Measurements from ENCODE around the gene MBIP.
"Not testable (repeated sequence)": the region's sequence is repeated elsewhere in the genome, so short reads cannot be mapped to it uniquely, and the experiment has no call there.

The MBIP gene, protein sequence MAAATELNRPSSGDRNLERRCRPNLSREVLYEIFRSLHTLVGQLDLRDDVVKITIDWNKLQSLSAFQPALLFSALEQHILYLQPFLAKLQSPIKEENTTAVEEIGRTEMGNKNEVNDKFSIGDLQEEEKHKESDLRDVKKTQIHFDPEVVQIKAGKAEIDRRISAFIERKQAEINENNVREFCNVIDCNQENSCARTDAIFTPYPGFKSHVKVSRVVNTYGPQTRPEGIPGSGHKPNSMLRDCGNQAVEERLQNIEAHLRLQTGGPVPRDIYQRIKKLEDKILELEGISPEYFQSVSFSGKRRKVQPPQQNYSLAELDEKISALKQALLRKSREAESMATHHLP

DNA sequence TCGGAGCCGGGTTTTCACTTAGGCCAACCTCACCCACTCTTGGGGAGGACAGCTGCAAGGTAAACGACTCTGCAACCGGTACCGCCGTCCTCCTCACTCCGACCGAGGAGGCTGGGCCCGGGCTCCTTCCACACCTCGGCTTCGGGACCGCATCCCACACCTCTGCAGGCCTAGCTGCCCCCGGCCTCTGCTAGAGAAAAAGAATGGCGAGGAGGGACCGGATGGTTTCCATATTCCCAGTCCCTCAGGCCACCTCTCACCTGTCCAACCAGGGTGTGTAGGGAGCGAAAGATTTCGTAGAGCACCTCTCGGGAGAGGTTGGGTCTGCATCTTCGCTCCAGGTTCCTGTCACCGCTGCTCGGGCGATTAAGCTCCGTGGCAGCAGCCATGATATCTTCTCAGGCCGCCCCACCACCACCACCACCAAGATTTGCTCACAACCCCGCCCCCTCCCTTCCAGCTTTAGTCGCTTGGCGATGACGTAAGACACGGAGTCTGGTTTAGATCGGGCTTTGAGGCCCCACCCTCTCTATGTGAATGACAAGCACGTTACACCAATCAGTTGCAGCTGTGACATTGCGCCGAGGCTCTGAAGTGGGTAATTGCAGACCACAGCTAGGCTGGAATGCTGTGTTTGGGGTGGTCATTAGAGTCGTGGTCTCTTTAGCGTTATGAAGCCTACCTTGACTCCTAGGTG, at the start of gene MBIP:
Gene MBIP (minus strand): TSS at position 438 of the 697 bp plus-strand sequence. CDS start 49 bp downstream, at position 389.
- peak; percentile 83 for DNase-seq (ENCODE audit: low read depth)

DNA sequence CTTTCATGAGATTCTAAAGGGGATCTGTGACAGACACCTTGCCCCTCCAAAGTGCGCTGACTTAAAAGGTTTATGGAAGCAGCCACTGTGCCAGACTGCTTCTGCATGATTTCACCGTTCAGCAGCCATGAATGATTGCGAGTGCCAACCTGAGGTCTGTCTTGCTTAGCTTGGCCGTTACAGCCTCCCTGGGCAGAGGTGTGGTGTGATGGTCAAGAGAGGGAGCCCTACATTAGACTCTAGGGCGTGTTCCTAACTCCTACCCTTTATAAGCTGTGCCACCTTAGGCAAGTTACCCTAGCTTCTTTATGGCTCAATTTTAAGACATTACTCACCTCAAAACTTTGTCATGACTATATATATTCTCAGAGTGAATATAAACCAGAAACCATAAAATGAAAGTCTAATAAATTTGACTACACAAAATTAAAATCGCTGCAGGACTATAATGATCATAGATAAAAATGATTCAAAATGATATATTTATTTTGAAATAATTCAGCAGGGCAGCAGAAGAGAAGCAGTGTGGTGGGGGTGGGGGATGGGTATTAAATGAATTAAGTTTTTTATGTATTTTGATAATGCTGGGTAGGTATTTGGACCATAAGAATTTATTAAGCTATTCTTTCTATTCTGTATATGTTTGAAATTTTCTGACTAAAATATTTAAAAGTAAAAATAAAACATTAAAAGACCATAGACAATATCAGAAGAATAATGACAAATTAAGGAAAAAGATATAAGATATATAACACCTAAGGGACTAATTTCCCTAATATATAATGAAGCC, 47.7 kb upstream of the MBIP start:
- no peak for DNase-seq (ENCODE audit: low read depth)

DNA sequence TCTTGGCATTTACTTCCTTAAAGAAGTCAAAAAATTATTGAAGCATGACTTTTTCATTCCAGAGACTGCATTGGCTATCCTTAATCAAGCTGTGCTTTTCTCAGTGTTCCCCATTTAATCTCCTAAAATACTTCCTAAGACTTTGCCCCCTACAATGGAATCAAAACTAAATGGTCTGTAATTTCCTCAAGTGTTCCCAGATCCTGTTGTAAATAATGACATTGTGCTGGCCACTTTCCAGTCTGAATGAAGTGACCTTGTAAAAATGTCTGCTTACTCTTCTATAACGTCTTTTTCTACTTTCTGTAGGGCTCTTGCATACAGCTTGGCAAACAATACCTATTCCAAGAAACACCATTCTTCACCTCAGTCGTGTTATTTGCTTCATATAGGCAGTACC, 45.3 kb upstream of the MBIP start:
- no peak for DNase-seq (ENCODE audit: low read depth)

DNA sequence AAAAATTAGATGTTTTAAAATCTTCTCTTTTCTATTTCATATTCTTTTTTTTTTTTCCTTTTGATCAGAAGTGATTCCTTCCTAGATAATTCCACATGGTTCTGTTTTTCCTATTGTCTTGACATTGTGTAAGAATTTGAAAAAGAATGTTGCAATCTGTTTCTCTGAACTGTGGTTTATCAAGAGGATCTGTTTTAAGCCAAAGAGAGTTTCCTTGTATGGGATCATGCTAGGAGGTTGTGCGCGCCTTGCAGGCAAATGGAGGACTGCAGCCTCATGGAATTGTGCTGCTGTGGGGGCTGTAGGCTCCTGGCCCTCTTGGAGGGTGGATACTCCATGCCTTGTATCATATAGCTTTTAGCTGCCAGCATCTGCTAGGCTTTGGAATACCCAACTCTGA, 43.3 kb upstream of the MBIP start:
- DNase-seq (ENCODE audit: low read depth), result no peak

DNA sequence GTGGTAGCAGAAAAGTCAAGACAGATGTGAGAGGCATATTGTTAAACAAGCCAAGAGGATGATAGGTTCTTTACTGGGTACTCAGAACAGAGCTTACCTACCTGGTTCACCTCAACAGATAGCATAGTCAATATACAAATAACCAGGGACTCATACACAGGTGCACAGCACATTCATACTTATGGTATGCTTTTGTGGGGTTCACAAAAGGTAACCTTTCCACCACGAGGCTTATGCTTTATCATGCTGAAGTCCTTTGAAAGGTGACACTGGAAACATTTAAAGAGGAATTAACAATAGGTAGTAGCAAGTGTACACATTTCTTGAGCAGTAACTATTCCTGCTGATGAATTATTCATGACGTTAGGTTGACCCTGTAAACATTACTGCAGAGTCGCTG, 42.2 kb upstream of the MBIP start:
- no peak for DNase-seq (ENCODE audit: low read depth)

DNA sequence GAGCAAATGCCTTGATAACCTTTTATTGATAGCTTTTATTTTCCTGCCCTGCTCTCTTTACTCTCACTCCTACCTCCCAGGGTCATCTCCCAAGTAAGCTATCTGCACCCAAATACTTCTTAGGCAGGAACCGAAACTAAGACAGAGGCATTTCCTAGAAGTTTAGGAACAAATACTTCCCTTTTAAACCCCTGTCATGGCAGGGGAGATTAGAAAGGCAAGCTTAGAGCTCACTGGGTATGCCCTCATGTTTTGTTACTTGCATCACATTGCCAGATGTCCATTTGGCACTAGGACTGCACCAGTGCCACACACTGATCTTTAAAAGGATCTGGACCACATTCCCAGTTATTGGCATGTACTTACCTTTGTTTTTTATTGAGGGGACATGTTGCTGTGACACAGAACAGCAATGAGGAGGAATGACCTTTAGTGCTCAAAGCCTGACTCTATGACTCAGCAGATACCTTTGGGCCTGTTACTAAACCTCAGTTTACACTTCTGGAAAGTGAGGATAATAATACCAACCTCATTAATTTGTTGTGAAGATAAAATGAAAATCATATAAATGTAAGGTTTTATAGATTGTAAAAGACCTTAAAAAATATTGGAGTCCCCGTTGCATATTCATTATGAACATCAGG, 40.9 kb upstream of the MBIP start:
- DNase-seq (ENCODE audit: low read depth), result no peak

DNA sequence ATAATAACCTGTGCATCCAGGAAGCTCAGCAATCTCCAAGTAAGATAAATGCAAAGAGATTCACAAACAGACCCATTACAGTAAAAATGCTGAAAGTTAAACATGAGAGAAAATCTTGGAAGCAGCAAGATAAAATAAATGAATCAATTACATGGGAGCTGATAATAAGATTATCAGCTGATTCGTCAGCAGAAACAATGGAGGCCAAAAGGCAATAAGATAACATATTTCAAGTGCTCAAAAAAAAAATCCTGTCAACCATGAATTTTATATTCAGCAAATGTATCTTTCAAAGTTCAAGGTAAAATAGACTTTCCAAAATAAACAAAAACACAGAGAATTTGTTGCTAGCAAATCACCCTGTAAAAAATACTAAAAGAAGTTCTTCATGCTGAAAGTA, 36.4 kb upstream of the MBIP start:
- DNase-seq (ENCODE audit: low read depth), result no peak

DNA sequence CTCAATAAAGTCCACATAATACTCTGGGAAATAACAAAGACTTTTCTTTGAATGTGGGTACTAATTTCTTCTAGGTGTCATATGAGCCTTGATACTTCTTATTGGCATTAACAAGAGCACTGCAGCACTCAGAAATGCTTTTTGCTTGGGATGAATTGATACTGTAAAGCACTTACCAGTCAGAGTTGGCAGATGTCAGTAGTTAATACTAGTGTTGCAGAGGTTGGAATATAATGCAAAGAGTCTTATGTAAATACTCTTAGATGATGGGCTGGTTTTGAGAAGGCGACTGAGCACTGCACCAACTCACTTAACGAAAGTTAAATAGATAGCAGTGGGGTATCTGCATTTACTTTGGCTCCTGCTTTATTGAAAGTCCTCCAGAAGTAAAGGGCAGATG, 25.6 kb upstream of the MBIP start:
- no peak for DNase-seq (ENCODE audit: low read depth)

DNA sequence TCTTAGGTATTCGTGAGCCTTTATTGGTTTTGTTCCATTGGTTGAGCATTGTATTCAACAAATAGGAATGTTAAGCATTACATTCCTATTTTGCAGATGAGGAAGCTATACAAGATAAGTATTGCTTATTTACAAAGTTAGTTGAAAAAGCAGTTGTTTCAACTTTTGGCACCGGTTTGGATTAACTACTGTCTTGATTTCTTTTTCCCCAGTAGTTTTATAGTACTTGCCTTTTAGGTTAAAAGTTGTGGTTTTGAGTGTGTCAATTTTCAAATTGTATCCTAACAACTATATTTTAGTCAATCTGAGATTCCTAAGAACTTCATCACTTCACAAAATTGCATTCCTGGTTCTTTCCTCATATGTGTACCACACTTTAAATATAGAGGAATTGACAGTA, 23.8 kb upstream of the MBIP start:
- no peak for DNase-seq (ENCODE audit: low read depth)

DNA sequence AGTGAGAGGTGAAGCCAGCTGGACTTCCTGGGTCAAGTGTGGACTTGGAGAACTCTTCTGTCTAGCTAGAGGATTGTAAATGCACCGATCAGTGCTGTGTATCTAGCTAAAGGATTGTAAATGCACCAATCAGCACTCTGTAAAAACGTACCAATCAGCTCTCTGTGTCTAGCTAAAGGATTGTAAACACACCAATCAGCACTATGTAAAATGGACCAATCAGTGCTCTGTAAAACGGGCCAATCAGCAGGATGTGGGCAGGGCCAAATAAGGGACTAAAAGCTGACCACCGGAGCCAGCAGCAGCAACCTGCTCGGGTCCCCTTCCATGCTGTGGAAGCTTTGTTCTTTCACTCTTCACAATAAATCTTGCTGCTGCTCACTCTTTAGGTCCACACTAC, 21.4 kb upstream of the MBIP start:
- DNase-seq (ENCODE audit: low read depth), result not testable (repeated sequence)

DNA sequence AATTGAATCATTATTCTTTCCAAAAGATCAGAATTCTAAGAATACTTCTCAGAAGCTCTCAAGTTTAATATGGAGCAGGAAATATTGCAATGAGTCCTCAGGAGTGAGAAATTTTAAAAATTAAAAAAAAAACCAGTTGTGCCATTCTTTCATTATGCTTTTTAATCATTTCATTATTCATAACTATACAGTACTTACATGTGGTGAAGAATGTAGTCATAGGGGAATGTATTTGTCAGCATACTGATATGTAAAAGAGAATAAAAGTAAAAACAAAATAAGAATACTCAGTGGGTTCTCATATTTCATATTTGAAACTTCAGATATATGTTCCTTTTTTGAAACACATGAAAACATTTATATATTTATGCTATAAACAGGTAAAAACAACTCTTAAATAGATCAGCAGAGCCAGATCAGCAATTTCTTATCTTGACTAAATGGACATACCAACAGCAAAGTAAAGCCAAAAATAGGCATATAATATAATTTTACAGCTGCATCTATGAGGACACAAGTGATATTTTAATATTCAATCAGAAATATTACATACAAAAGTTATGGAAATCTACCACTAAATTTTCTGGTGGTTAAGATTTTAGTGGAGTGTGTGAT, 19.9 kb upstream of the MBIP start:
- no peak for DNase-seq (ENCODE audit: low read depth)

DNA sequence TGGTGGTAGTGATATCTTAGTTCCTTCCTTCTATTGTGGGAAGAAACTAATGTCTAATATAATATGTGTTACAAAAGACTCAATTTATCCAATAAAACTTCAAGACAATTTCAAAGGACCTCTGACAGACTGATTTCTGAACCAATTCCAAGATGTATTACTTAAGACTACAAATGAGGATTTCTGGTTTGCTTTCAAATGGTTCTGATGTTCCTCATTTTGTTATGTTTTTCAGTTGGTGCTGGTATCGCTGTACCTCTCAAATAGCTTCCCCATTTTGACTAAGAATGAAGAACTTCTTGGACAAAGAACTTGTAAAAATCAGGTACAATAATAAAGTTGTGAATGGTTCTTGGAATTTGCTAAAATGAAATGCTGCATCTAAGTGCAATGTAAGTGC, 19.4 kb upstream of the MBIP start:
- no peak for DNase-seq (ENCODE audit: low read depth)

DNA sequence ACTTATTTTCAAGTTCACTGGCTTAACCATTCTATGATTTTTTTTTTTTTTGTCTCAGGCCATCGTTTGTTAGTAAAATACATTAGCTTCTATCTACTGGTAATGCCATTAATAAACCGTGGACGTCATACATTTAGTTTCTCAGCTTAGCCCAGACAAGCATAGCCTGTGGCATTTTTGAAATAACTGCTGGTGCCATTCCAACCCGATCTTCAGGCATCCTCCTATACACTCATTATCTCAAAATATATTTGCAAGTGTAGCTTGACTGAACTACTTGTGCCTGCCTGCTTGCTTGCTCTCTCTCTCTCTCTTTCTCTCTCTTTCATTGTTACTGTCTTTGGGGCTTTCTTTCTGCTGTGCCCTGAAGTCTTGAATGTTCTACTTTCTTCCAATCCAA, 12.7 kb upstream of the MBIP start:
- no peak for DNase-seq (ENCODE audit: low read depth)

DNA sequence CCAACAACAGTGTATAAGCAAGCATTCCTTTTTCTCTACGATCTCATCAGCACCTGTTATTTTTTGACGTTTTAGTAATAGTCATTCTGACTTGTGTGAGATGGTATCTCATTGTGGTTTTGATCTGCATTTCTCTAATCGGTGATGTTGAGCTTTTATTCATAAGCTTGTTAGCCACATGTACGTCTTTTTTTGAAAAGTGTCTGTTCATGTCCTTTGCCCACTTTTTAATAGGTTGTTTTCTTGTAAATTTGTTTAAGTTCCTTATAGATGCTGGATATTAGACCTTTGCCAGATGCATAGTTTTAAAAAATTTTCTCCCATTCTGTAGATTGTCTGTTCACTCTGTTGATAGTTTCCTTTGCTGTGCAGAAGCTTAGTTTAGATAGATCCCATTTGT, 7.1 kb upstream of the MBIP start:
- DNase-seq (ENCODE audit: low read depth), result not testable (repeated sequence)

DNA sequence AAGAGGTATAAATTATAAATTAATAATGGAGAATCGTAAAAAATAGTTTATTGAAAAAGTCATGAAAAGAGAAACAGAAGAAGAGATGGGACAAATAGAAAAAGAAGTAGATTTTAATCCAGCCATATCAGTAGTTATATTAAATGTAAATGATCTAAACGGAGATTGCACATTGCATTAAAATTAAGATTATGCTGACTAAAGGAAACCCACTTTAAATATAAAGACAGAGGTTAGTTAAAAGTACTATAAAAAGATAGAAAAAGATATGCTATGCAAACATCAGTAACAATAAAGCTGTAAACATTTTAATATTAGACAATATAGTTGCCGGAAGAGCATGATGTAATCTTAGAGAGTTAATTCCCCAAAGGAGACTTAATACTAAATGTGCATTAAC, 5.4 kb upstream of the MBIP start:
- DNase-seq (ENCODE audit: low read depth), result no peak

DNA sequence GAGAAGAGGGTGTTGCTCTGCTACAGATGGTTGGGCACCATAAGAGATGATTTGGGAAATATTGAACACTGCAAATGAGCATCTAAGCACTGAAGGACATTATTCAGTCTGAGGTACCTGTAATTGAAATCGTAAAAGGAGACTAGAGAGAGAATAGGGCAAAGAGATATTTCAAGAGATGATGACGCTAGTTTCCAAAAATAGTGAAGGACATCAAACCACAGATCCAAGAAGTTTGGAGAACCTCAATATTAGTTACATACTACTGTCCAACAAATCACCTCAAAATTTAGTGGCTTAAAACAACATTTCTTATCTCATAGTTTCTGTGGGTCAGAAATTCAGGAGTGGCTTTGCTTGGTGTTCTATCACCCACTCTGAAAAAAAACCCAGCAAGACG, 4.5 kb upstream of the MBIP start:
- no peak for DNase-seq (ENCODE audit: low read depth)

DNA sequence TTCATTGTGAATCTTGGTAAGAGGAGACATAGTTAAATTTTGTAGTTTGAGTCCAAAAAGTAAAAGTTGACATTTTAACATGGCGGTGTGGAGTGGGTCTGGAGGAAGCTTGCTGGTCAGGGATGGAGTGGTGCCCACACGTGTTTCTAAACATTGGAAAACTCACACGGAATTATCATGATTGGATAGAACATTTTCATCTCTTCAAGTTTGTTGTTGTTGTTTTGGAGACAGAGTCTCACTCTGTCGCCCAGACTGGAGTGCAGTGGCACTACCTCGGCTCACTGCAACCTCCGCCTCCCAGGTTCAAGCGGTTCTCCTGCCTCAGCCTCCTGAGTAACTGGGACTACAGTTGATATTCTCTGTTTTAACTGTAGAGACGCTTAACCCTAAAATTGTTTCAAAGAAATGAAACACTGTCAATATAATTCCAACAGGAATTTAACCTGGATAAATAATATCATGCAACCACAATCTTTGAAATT, 502 bp upstream of the MBIP start:
- DNase-seq (ENCODE audit: low read depth), result no peak

DNA sequence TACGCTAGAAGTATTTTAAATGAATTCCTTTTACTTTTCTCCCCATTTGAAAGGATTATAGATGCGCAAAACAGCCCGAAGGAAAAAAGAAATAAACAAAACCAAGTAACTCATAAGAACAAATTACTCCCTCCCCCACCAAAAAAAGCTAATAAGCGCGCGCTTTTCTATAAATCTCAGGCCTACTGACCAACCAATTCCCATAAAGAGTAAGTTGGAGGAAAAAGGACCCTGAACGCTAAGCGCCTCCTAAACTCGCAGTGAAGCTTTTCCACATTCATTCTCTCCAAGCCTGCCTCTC, 588 bp downstream of the MBIP start:
- no peak for DNase-seq (ENCODE audit: low read depth)

DNA sequence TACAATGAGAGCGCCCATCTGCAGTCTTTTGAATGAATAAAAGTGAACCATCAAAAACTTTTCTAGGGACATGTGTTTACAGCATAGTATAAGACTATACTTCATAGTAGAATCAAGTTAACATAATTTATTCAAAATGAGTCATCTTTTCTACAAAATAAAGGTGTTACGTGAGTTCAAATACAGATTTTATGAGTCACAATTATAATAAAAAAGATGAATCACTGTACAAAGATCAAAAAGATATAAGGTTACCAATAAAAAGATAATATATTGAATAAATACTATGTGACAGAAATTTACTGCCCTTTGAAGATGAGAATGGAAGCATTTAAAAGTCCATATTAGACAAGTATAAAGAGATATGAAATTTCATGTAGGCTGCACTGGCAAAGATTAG, 2.8 kb downstream of the MBIP start:
- DNase-seq (ENCODE audit: low read depth), result no peak

DNA sequence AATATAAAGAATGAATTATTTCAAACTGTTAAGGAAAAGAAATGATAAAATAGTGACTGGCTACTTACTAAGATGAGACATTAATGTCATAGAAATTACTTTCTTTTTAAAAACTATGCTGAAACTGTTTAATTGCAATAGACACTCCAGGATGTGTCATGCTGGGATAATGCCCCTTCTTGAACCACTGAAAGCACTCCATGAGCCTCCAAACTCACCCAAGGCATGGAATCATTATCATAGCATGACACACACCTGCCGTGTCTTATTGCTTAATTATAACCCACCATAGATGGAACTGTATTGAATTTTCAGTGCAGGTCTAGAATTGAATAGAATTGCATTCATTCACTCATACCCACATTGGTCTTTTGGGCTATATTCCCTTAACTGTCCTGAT, 4.3 kb downstream of the MBIP start:
- no peak for DNase-seq (ENCODE audit: low read depth)

DNA sequence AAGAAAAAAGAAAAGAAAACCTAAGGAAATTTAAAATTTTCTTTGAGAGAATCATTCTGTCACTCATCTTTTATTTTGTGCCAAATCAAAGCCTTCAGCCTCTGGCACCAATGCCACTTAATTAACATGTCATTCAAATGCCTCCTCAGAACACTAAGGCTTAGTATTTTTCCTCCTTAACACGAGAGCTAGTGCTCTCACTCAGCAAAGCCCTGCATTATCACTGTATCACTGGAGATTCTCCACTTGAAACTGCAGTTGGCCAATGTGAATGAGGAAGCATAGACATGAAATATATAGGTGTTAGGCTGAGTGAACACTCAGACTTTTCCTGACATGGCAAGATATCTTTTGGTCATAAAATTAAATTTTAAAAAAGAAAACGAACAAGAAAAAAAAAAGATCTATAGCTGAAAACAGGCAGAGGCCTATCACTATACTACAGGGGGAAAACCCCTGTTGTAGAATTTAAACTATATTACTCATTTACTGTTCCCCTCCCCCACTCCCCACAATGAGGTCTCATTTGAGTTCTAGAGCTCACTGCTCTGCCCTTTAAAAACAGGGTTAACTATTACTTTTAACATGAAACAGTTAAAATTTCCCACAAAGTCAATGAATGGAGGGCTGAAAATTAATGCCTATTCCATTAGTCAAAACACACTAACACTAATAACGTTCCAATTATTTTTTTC, 5.1 kb downstream of the MBIP start:
- DNase-seq (ENCODE audit: low read depth), result no peak

DNA sequence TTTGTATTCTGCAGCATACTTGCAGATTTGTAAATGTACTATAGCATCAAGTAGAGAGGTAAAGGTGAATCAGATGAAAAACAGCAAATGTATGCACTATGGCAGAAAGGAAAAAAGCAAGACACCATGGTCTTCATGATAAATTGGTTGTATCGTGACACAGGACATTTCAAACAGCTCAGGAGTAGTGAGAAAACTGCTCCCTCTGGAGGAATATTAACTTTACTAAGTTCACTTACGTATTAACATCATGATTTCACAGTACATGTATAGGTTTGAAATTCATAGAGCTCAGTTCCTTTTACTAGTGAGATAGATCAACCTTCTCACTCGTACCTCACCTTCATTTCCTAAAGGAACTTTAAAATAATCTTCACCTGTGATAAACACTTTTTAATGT, 6.5 kb downstream of the MBIP start:
- no peak for DNase-seq (ENCODE audit: low read depth)
